Memory B cell (primary cell): ENCODE results near the gene ARHGAP45.

Source experiments
- ATAC-seq: fragments of 150-1000 bp; cut with Tn5 transposase; 2 replicates; pipeline ENCODE4 v1.10.0; 2021; ENCODE audit warnings: low read depth, mild to moderate bottlenecking, moderate library complexity
- DNase-seq, 2 donors: peaks; one replicate each; pipeline ENCODE4 v3.0.0; 2022; ENCODE audit warnings: low spot score in 2 of 2
- H3K27ac Mint-ChIP-seq: one replicate; pipeline ENCODE4 v1.8.0; 2022; ENCODE audit warnings: mild to moderate bottlenecking, moderate library complexity, mixed read lengths
- H3K27me3 Mint-ChIP-seq: one replicate; pipeline ENCODE4 v1.8.0; 2022; ENCODE audit warnings: mixed read lengths
- H3K36me3 Mint-ChIP-seq: one replicate; pipeline ENCODE4 v1.8.0; 2022; ENCODE audit warnings: mild to moderate bottlenecking, mixed read lengths
- H3K4me1 Mint-ChIP-seq: one replicate; pipeline ENCODE4 v1.8.0; 2022; ENCODE audit warnings: mixed read lengths
- H3K4me3 Mint-ChIP-seq: one replicate; pipeline ENCODE4 v1.8.0; 2022; ENCODE audit warnings: mild to moderate bottlenecking, moderate library complexity, mixed read lengths
- H3K9me3 Mint-ChIP-seq: one replicate; pipeline ENCODE4 v1.8.0; 2022; ENCODE audit warnings: mixed read lengths

Gene ARHGAP45

GRCh38 chr19:1027650-1028061 is 39.3 kb upstream of the ARHGAP45 start:
- H3K4me3 Mint-ChIP-seq, result peak overlapping the region; percentile 98
- H3K9me3 Mint-ChIP-seq, result no peaks in the 10 kb centered on the region
- DNase-seq (no peak), ATAC-seq (peak; percentile 28)
- H3K36me3 Mint-ChIP-seq, result peaks cover 4% of the 10 kb centered on the region
- peak overlapping the region; percentile 90 for H3K27ac Mint-ChIP-seq
- H3K27me3 Mint-ChIP-seq, result no peaks in the 10 kb centered on the region
- peaks cover 7% of the 10 kb centered on the region for H3K4me1 Mint-ChIP-seq

GRCh38 chr19:1028062-1028926 is 38.7 kb upstream of the ARHGAP45 start:
- peaks cover 4% of the 10 kb centered on the region for H3K36me3 Mint-ChIP-seq
- H3K4me3 Mint-ChIP-seq, result peak overlapping the region; percentile 98
- ATAC-seq, result peak; percentile 49
- H3K27ac Mint-ChIP-seq, result peak overlapping the region; percentile 35
- peaks cover 8% of the 10 kb centered on the region for H3K4me1 Mint-ChIP-seq
- DNase-seq, result no peak
- no peaks in the 10 kb centered on the region for H3K27me3 Mint-ChIP-seq
- H3K9me3 Mint-ChIP-seq, result no peaks in the 10 kb centered on the region

GRCh38 chr19:1032264-1032867 is 34.6 kb upstream of the ARHGAP45 start:
- Mint-ChIP-seq H3K36me3 (peaks cover 19% of the 10 kb centered on the region), H3K27ac (no peak overlapping the region), H3K4me1 (peaks cover 22% of the 10 kb centered on the region)

DNA sequence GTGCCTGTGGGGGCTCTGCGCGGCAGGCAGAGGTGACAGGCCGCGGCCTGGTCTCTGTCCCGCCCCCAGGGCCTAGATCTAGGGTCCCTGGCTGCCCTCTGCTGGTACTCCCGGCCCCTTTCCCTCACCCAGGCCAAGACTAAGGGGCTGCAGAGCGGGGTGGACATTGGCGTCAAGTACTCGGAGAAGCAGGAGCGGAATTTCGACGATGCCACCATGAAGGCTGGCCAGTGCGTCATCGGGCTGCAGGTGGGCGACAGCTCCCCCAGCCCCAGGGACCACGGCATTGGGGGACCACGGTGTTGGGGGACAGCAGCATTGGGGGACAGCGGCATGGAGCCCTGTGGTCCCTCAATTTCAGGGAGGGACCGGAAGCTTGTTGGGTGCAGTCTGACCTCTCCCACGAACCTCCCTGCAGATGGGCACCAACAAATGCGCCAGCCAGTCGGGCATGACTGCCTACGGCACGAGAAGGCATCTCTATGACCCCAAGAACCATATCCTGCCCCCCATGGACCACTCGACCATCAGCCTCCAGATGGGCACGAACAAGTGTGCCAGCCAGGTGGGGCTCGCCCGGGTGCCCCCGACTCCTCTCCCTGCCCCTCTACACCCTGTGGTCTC is 30.9 kb upstream of the ARHGAP45 start:
- DNase-seq, result no peak
- ATAC-seq, result no peak
- peak overlapping the region; percentile 24 for H3K27ac Mint-ChIP-seq
- H3K4me1 Mint-ChIP-seq, result peaks cover 39% of the 10 kb centered on the region
- peaks cover 25% of the 10 kb centered on the region for H3K36me3 Mint-ChIP-seq
- no peaks in the 10 kb centered on the region for H3K9me3 Mint-ChIP-seq
- H3K27me3 Mint-ChIP-seq, result no peaks in the 10 kb centered on the region
- H3K4me3 Mint-ChIP-seq, result no peak overlapping the region

More at GRCh38 chr19:1032264-1032867, 34.6 kb upstream of the ARHGAP45 start:
- Mint-ChIP-seq H3K9me3 (no peaks in the 10 kb centered on the region), H3K27me3 (no peaks in the 10 kb centered on the region), H3K4me3 (no peak overlapping the region)
- DNase-seq, result no peak
- no peak for ATAC-seq

DNA sequence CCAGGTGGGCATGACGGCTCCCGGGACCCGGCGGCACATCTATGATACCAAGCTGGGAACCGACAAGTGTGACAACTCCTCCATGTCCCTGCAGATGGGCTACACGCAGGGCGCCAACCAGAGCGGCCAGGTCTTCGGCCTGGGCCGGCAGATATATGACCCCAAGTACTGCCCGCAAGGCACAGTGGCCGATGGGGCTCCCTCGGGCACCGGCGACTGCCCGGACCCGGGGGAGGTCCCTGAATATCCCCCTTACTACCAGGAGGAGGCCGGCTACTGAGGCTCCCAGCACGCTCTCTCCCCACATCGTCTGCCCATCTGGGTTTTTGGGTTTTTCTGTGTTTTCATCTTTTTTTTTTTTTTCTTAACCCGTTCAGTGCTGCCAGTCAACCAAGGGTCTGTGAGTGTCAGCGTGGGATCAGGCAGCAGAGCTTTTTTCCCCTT is 29.3 kb upstream of the ARHGAP45 start:
- H3K36me3 Mint-ChIP-seq, result peaks cover 22% of the 10 kb centered on the region
- H3K4me3 Mint-ChIP-seq, result peak overlapping the region; percentile 100
- peaks cover 39% of the 10 kb centered on the region for H3K4me1 Mint-ChIP-seq
- H3K9me3 Mint-ChIP-seq, result no peaks in the 10 kb centered on the region
- no peaks in the 10 kb centered on the region for H3K27me3 Mint-ChIP-seq
- H3K27ac Mint-ChIP-seq, result peak overlapping the region; percentile 95
- peak in 1 of 2 donors; percentile 58 for DNase-seq
- ATAC-seq, result peak; percentile 1

GRCh38 chr19:1038978-1039645 is 27.9 kb upstream of the ARHGAP45 start:
- Mint-ChIP-seq H3K36me3 (peaks cover 21% of the 10 kb centered on the region), H3K9me3 (no peaks in the 10 kb centered on the region), H3K27ac (peak overlapping the region; percentile 95), H3K4me1 (peaks cover 36% of the 10 kb centered on the region), H3K4me3 (peak overlapping the region; percentile 100), H3K27me3 (no peaks in the 10 kb centered on the region)
- no peak for DNase-seq
- no peak for ATAC-seq

DNA sequence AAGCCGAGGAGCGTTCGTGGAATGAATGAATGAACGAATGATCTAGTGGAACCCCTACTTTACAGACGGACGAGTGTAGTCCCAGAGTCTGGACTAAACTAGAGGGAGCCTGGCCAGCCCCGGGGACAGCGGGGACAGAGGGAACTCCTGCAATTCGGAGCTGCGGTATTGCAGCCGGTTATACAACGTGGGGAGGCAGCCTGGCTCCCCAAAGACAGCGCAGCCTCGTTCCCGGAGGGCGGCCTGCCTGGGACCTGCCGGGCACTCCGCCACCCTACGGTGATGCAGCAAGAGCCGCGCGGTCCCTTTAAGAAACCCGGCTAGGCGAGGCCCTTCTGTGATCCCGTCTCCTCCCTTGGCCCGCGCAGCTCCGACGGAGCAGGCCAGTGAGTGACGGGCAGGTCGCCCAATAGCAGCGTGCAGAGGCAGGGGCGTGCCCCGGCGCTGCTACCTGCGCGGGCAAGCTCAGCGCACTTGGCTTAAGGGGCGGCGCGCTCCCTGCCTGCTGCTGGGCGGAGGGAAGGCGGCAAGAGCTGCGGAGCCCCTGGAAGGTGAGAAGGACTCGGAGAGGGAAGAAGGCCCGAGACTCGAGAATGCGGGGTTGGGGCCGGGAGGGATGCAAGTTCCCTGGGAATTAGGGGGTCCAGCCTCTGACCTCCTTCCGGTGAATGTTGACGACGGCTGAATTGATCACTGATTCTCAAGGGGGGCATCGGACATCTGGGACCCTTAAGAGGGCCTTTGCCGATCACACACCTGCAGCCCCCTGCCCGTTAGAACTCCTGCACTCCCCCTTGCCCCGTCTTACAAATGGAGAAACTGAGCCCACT is 27.1 kb upstream of the ARHGAP45 start, which contains the start of gene ABCA7:
Gene ABCA7 (plus strand): TSS at position 462 of the 830 bp plus-strand sequence. CDS start 1,255 bp downstream, outside the sequence.
- ATAC-seq, result peak; percentile 78
- peak; percentile 99 to 100 for DNase-seq
- H3K4me3 Mint-ChIP-seq, result peak within 1 kb of the TSS; percentile 100

DNA sequence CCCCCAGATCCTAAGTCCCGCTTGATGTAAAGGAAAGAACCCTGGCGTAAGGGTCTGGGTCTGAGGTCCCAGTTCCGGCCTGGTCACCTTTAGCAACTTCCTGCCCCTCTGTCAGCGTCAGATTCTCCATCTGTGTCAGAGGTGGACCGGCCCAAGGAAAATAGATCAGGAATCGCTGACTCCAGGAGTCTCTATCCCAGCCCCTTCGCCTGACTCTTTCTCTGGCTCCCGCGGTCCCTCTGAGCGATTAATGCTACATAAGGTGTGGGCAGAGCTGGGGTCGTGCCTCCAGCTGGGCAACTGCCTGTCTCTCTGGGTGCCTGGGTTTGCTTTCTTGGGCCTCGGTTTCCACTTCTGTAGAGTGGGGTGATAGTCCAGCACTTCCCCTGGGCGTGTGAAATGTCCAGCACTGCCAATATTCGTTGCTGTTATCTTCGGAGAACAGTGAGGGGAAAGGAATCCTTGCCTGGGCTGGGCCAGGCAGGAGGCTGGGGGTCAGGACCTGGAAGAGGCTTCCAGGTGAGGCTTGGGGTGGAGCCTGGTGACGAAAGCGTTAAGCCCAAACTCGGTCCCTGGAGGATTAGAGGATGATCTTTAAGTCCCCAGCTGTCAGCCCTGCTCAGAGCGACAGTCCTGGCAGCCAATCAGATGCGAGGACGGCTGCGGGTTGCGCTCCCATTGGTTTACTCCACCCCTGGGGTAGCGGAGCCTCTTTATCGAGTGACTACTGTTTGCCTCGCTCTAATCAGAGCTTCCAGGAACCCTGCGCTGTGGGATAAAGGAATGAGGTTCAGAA is 26.3 kb upstream of the ARHGAP45 start:
- peak; percentile 55 for ATAC-seq
- Mint-ChIP-seq H3K36me3 (peaks cover 24% of the 10 kb centered on the region), H3K9me3 (no peaks in the 10 kb centered on the region)

More for the DNA sequence above, 27.1 kb upstream of the ARHGAP45 start, which contains the start of gene ABCA7:
- Mint-ChIP-seq H3K27ac (peak within 1 kb of the TSS; percentile 95), H3K9me3 (no peaks in the 10 kb centered on the region), H3K27me3 (no peaks in the 10 kb centered on the region), H3K36me3 (peaks cover 26% of the 10 kb centered on the region), H3K4me1 (peaks cover 36% of the 10 kb centered on the region)

DNA sequence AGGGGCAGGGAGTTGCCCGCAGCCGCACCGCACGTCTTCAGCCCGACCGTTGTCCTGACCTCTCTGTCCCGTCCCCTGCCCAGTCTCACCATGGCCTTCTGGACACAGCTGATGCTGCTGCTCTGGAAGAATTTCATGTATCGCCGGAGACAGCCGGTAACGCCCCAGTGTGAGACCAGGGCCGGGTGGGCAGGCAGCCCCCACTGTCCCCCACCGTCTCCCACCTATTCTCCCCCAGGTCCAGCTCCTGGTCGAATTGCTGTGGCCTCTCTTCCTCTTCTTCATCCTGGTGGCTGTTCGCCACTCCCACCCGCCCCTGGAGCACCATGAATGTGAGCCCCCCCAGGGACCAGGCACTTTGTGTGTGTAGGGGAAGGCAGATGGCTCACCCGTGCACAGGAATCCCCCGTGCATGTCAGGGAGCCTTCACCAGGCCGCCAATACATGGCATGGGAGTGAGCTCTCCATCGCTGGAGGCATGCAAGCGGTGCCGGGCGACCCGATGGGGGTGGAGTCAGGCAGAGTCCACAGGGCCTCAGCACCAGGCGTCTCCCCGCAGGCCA is 25.6 kb upstream of the ARHGAP45 start:
- Mint-ChIP-seq H3K27ac (peak overlapping the region; percentile 95), H3K9me3 (no peaks in the 10 kb centered on the region), H3K4me3 (peak overlapping the region; percentile 100), H3K27me3 (no peaks in the 10 kb centered on the region), H3K36me3 (peaks cover 19% of the 10 kb centered on the region), H3K4me1 (peaks cover 32% of the 10 kb centered on the region)
- ATAC-seq, result no peak
- no peak for DNase-seq

More for the DNA sequence above, 26.3 kb upstream of the ARHGAP45 start:
- Mint-ChIP-seq H3K4me3 (peak overlapping the region; percentile 100), H3K27ac (peak overlapping the region; percentile 95), H3K27me3 (no peaks in the 10 kb centered on the region), H3K4me1 (peaks cover 37% of the 10 kb centered on the region)
- peak; percentile 79 to 88 for DNase-seq

DNA sequence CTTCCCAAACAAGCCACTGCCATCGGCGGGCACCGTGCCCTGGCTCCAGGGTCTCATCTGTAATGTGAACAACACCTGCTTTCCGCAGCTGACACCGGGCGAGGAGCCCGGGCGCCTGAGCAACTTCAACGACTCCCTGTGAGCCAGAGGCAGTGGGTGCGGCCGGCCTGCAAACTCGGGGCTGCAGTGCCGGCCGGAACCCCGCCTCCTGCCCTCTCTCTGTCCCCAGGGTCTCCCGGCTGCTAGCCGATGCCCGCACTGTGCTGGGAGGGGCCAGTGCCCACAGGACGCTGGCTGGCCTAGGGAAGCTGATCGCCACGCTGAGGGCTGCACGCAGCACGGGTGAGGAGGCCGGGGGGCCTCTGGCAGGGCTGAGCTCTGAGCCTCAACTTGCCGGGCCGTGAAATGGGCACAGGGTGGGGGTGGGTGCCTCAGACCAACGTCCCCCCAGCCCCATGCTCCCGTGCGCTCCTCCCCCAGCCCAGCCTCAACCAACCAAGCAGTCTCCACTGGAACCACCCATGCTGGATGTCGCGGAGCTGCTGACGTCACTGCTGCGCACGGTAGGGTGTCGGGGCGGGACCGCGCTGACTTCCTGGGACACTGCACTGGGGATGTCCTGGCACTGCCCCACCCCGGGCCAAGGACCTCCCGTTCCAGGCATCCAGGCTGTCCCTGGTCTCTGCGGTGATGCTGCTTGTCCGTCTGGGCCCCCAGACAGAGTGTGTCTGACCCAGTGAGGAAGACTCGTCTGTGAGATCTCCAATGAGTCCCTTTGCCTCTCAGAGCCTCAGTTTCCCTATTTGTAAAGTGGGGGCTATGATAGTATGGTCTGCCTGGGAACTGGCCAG is 24.9 kb upstream of the ARHGAP45 start:
- Mint-ChIP-seq H3K27ac (no peak overlapping the region), H3K4me3 (peak overlapping the region; percentile 55), H3K4me1 (peaks cover 30% of the 10 kb centered on the region), H3K9me3 (no peaks in the 10 kb centered on the region), H3K36me3 (peaks cover 16% of the 10 kb centered on the region), H3K27me3 (no peaks in the 10 kb centered on the region)
- DNase-seq, result no peak
- ATAC-seq, result no peak

DNA sequence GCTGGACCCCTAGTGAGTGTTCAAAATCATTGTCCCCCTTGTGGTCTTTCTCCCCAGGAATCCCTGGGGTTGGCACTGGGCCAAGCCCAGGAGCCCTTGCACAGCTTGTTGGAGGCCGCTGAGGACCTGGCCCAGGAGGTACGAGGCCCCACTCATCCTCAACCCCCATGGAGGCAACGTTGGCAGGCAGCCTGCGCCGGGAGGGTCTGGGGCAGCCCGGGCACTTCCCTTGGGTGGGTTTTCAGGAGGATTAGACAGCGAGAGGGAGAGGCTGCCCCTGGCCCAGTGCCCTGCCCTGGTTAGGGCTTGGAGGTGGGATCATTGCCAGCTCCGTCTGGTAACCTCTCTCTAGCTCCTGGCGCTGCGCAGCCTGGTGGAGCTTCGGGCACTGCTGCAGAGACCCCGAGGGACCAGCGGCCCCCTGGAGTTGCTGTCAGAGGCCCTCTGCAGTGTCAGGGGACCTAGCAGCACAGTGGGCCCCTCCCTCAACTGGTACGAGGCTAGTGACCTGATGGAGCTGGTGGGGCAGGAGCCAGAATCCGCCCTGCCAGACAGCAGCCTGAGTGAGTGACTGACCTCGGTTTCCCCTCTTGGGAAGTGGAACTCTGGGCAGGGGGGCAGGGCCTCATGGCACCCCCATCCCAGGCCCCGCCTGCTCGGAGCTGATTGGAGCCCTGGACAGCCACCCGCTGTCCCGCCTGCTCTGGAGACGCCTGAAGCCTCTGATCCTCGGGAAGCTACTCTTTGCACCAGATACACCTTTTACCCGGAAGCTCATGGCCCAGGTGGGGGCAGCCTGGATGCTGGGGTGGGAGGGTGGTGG is 24.1 kb upstream of the ARHGAP45 start:
- Mint-ChIP-seq H3K4me3 (peak overlapping the region; percentile 55), H3K36me3 (peaks cover 11% of the 10 kb centered on the region), H3K27me3 (no peaks in the 10 kb centered on the region), H3K27ac (no peak overlapping the region), H3K9me3 (no peaks in the 10 kb centered on the region), H3K4me1 (peaks cover 24% of the 10 kb centered on the region)
- DNase-seq (no peak), ATAC-seq (no peak)
